GM10266 (cell line): ENCODE data around the gene MYRF.

Experiments
- DNase-seq: peaks from one replicate; pipeline ENCODE4 v3.0.0; 2012; ENCODE audit errors: extremely low spot score
- TF ChIP-seq, protein P1 (sequence below): IDR thresholded peaks from 2 replicates; pipeline ENCODE4 v1.5.1; 2012; ENCODE audit warnings: mild to moderate bottlenecking, low read depth; ENCODE audit not compliant: control insufficient read depth, insufficient read depth; ENCODE audit errors: missing control alignments

MYRF gene

DNA sequence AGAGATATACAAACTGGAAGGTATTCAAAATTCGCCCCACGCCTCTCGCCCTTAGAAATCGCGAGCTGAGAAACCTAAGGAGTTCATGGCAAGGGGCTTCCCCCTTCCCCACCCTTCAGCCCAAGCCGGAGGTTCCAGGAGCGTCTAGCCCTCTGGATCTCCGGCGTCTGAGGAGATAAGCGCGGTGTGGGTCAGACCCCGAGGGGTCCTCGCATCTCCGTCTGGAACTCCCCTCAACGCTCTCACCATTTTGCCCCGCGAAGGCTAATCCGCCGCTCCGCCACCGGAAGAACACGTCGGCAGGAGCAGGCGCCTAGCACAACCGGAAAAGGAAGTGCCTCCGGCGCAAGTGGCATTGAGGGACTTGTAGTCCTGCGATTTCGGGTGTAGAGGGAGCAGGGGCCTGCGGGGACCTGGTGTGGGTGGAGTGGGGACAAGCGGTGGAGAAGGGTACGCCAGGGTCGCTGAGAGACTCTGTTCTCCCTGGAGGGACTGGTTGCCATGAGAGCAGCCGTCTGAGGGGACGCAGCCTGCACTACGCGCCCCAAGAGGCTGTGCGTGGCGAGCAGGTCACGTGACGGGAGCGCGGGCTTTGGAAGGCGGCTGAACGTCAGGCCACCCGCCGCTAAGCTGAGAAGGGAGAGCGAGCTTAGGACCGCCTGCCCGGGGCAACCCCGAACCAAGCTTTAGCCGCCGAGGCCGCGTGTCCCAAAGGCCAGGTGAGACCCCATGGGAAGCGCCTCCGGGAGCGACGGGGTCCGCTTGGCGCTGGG, 40.1 kb downstream of the MYRF start, which contains the start of the genes FEN1 and TMEM258:
Gene FEN1, plus strand, starts transcription at position 602 of the 773 bp plus-strand sequence. CDS start 2,451 bp downstream, outside the sequence.
Gene TMEM258, minus strand, starts transcription at position 290 of the 773 bp plus-strand sequence. Its CDS starts 41 bp downstream, at position 249.
- TF ChIP-seq, protein P1, sequence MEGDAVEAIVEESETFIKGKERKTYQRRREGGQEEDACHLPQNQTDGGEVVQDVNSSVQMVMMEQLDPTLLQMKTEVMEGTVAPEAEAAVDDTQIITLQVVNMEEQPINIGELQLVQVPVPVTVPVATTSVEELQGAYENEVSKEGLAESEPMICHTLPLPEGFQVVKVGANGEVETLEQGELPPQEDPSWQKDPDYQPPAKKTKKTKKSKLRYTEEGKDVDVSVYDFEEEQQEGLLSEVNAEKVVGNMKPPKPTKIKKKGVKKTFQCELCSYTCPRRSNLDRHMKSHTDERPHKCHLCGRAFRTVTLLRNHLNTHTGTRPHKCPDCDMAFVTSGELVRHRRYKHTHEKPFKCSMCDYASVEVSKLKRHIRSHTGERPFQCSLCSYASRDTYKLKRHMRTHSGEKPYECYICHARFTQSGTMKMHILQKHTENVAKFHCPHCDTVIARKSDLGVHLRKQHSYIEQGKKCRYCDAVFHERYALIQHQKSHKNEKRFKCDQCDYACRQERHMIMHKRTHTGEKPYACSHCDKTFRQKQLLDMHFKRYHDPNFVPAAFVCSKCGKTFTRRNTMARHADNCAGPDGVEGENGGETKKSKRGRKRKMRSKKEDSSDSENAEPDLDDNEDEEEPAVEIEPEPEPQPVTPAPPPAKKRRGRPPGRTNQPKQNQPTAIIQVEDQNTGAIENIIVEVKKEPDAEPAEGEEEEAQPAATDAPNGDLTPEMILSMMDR = no peak
- DNase-seq = peak; percentile 90

DNA sequence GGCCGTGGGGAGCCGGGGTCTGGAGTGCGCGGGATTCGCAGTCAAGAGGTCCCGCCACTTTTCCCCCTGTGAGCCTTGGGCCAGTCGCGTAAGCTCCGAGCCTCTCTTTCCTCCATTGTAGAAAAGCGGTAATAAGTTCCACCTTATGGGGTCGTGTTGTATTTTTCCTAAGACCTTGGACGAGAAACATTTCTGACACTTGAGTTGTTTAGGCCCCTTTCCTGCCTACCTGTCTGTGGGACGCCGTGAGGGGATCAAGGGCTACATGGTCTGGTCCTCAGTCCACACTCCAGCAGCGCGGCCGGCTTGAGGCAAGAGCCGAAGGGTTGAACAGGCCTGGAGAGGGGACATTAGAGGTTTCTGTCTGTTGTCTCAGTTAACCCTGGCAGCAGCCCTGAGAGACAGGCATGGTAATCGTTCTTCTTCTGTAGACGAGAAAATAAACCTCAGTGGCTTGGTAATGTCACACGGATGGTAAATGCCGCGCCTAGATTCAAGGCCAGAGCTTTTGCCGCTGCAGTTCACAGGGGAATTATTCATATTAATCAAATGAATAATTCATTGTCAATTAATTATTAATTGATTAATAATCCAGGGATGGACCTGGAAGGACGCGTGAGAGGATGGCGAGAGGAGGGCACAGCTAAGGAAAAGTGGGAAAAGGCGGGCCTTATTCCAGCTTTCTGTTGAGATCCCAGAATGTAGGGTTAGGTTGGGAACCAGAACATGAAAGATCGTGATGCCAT, 40.8 kb downstream of the MYRF start:
- no peak for DNase-seq
- TF ChIP-seq, protein P1 = no peak

DNA sequence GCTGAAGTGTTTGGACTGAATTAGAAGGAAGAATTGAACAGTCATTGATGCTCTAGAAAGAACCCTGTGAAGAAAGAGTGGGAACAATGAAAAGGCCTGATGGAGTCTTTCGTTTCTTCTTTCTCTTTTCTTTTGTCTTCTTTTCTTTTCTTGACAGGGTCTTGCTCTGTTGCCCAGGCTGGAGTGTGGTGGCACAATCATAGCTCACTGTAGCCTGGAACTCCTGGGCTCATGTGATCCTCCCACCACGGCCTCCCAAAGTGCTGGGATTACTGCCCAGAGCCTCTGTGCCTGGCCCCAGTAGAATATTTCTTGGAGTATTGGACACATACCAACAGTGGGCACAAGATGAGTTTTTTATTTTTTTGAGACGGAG, 41.4 kb downstream of the MYRF start:
- TF ChIP-seq, protein P1 = no peak
- DNase-seq = no peak

DNA sequence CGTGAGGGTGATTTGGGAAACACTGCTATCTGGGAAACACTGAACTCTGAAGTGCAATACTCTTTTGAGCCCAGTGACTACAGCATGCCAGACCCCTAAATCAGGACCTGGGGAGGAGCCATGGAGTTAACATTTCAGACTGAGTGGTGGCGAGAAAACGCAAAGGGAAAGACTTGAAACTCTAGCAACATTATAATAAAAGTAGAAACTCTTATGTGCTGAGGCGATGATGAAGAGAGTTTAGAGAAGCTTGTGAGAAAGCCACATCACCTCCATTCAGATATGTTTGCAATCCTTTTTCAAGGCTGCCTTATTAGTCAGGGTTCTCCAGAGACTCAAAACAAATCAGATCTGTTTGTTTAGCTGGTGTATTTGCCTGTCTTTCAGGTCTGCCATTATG, 42.1 kb downstream of the MYRF start:
- TF ChIP-seq, protein P1 = no peak
- no peak for DNase-seq

DNA sequence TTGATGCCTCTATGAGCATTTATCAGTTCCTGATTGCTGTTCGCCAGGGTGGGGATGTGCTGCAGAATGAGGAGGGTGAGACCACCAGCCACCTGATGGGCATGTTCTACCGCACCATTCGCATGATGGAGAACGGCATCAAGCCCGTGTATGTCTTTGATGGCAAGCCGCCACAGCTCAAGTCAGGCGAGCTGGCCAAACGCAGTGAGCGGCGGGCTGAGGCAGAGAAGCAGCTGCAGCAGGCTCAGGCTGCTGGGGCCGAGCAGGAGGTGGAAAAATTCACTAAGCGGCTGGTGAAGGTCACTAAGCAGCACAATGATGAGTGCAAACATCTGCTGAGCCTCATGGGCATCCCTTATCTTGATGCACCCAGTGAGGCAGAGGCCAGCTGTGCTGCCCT, 43.0 kb downstream of the MYRF start:
- TF ChIP-seq, protein P1 = no peak
- no peak for DNase-seq

DNA sequence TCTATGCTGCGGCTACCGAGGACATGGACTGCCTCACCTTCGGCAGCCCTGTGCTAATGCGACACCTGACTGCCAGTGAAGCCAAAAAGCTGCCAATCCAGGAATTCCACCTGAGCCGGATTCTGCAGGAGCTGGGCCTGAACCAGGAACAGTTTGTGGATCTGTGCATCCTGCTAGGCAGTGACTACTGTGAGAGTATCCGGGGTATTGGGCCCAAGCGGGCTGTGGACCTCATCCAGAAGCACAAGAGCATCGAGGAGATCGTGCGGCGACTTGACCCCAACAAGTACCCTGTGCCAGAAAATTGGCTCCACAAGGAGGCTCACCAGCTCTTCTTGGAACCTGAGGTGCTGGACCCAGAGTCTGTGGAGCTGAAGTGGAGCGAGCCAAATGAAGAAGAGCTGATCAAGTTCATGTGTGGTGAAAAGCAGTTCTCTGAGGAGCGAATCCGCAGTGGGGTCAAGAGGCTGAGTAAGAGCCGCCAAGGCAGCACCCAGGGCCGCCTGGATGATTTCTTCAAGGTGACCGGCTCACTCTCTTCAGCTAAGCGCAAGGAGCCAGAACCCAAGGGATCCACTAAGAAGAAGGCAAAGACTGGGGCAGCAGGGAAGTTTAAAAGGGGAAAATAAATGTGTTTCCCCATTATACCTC, 43.6 kb downstream of the MYRF start:
- DNase-seq = no peak
- TF ChIP-seq, protein P1 = no peak
